HAP-1 (cell line): Measurements from ENCODE around the gene HSD11B1L.
A peak's percentile ranks its signal among the peaks of the same experiment; 100 is the strongest.
"Not testable (repeated sequence)": the region's sequence is repeated elsewhere in the genome, so short reads cannot be mapped to it uniquely, and the experiment has no call there.

ENCODE experiments used
- DNase-seq, 2 experiments: peaks; one replicate each; pipeline ENCODE4 v3.0.0-alpha.2; 2016 to 2020; ENCODE audit warnings: low spot score in 2 of 2
- H3K27me3 ChIP-seq: fragments of 250-450 bp; sonication (Bioruptor Pico); 2 replicates; pipeline ENCODE4 v1.5.1; 2020; ENCODE audit warnings: low read depth, mild to moderate bottlenecking, moderate library complexity
- H3K36me3 ChIP-seq: fragments of 250-450 bp; sonication (Bioruptor Pico); replicated peaks from 2 replicates; pipeline ENCODE4 v1.5.1; 2020; ENCODE audit warnings: mild to moderate bottlenecking
- H3K4me1 ChIP-seq: fragments of 250-450 bp; sonication (Bioruptor Pico); 2 replicates; pipeline ENCODE4 v1.5.1; 2020; ENCODE audit warnings: mild to moderate bottlenecking
- H3K4me3 ChIP-seq: fragments of 250-450 bp; sonication (Bioruptor Pico); 2 replicates; pipeline ENCODE4 v1.5.1; 2020; ENCODE audit warnings: mild to moderate bottlenecking, moderate library complexity
- H3K9me3 ChIP-seq: fragments of 250-450 bp; sonication (Bioruptor Pico); 2 replicates; pipeline ENCODE4 v1.5.1; 2020; ENCODE audit warnings: mild to moderate bottlenecking, moderate library complexity
- in situ Hi-C: fragments of 300-500 bp; cut with MboI; formaldehyde crosslinking; loops from 3 replicates; pipeline ENCODE4 v1.14.3; 2020; ENCODE audit warnings: low sequenced_read_pairs, inconsistent platforms, mixed read lengths

HSD11B1L gene

GRCh38 chr19:5707576-5708575, 27.0 kb downstream of the HSD11B1L start:
- H3K9me3 ChIP-seq: no peaks in the 10 kb centered on the region
- peaks cover 92% of the 10 kb centered on the region for H3K36me3 ChIP-seq
- no peaks in the 10 kb centered on the region for H3K4me1 ChIP-seq
- in situ Hi-C loops: no loop called here
- H3K27me3 ChIP-seq: no peaks in the 10 kb centered on the region
- no peak overlapping the region for H3K4me3 ChIP-seq
- DNase-seq: no peak

DNA sequence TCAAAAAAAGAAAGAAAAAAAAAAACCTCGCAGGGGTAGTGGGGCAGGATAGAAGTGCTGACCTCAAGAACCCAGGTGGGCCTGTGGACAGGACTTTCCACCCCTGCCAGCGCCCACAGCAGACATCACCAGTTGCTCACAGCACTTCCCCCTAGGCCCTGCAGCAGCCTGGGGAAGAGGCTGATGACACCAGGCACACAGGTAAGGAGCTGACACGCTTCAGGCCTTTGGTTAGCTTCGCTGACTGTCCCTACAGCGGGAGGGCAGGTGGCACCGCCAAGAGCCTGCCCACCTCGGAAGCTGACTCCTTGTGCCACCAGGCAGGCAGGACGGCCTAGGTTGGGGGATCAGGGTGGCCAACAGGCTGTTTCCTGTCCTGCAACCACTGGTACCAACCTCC, 30.2 kb downstream of the HSD11B1L start:
- DNase-seq: no peak
- H3K4me3 ChIP-seq: no peak overlapping the region
- peaks cover 3% of the 10 kb centered on the region; the same call in 1 of the 2 replicates for H3K4me1 ChIP-seq
- H3K9me3 ChIP-seq: no peaks in the 10 kb centered on the region
- no peaks in the 10 kb centered on the region for H3K27me3 ChIP-seq
- in situ Hi-C loops: no loop called here
- H3K36me3 ChIP-seq: peaks cover 80% of the 10 kb centered on the region

DNA sequence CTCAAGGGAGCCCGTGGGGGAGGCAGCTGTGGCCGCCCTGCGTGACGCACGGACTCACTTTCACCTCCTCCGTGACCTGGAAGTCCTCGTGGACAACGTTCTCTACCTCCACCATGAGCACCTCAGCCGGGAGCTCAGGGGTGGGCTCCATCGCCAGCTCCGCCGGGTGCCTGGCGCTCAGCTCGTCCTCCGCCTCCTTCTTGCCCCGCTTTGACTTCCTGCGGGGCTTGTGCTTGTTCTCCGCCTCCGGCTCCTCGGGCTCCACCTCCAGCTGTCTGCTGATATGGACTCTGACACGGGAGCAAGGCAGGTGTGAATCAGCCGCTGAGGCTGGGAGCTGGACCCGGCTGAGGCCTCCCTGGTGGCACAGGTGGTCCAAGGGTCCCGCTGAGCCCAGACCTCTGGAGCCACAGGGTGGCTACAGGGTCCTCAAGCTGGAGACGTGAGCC, 30.9 kb downstream of the HSD11B1L start:
- H3K4me1 ChIP-seq: peaks cover 8% of the 10 kb centered on the region
- H3K27me3 ChIP-seq: no peaks in the 10 kb centered on the region
- H3K4me3 ChIP-seq: no peak overlapping the region
- in situ Hi-C loops: no loop called here
- DNase-seq: no peak
- no peaks in the 10 kb centered on the region for H3K9me3 ChIP-seq
- peaks cover 76% of the 10 kb centered on the region for H3K36me3 ChIP-seq

DNA sequence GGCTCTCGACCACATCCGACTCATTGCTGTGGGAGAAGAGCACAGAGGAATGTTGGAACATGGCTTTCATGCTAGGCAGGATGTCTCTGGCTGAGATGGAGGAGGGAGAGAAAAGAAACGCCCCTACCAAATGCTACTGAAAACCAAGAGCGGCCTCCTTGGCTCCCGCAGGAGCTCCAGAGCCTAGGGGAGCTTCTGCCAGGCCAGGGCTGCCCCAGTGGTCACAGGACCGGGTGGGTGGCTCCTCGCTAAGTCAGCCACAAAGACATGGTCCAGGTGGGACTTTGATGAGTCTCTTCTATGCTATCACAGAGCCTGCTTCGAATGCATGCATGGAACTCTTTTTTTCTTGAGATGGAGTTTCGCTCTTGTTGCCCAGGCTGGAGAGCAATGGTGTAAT, 32.4 kb downstream of the HSD11B1L start:
- in situ Hi-C loops: no loop called here
- Histone ChIP-seq H3K4me3 (no peak overlapping the region), H3K36me3 (peaks cover 72% of the 10 kb centered on the region), H3K27me3 (no peaks in the 10 kb centered on the region), H3K9me3 (no peaks in the 10 kb centered on the region), H3K4me1 (peaks cover 17% of the 10 kb centered on the region)
- no peak for DNase-seq

DNA sequence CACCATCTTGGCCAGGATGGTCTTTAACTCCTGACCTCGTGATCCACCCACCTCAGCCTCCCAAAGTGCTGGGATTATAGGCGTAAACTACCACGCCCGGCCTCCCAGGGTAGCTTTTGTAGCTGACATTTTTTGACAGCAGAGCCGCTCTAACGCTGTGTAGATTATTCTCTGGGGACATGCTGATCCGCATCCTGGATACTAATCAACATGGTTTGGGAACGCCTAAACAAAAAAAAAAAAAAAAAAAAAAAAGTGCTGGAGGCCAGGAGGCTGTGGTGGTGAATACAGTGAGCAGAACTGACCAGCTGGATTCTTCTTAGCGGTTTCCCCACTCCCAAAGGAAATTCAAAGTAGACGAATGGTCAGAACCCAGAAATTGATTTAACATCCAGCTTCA, 34.0 kb downstream of the HSD11B1L start:
- H3K36me3 ChIP-seq: peaks cover 61% of the 10 kb centered on the region
- no peaks in the 10 kb centered on the region for H3K9me3 ChIP-seq
- DNase-seq: no peak
- peaks cover 17% of the 10 kb centered on the region for H3K4me1 ChIP-seq
- H3K27me3 ChIP-seq: no peaks in the 10 kb centered on the region
- in situ Hi-C loops: no loop called here
- H3K4me3 ChIP-seq: no peak overlapping the region

DNA sequence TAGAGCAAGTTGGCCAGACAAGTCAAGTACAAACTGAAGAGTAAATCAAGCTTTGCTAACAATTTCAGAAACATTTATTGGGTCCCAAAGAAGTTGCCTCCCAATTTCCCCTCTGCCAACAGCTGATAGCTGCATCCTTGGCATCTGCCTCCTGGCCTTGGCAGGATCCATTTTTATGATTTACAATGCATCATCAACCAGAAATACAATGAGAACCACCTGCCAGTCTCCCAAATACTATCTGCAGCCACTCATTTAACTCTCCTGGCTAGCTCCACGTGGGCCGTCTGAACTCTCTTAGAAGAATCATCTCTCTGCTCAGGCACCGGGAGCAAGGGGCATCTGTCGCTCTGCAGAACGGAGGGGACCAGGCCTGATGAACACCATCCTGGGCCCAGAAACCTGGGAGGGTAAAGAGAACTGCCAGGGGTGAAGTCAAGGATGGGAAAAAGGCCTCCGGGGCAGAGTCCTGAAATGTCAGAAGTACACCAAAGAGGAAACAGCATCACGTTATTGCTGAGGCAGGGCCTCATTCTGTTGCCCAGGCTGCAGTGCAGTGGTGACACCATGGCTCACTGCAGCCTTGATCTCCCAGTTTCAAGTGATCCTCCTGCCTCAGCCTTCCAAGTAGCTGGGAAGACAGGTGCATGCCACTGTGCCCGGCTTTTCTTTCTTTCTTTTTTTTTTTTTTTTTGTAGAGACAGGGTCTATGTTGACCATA, 36.5 kb downstream of the HSD11B1L start:
- peaks cover 19% of the 10 kb centered on the region for H3K4me1 ChIP-seq
- in situ Hi-C loops: no loop called here
- DNase-seq: no peak
- H3K9me3 ChIP-seq: no peaks in the 10 kb centered on the region
- H3K27me3 ChIP-seq: no peaks in the 10 kb centered on the region
- peaks cover 37% of the 10 kb centered on the region for H3K36me3 ChIP-seq
- H3K4me3 ChIP-seq: 0 out of 2 replicates have a peak overlapping the region, but pooled peaks have one; percentile 3

GRCh38 chr19:5718037-5718578, 37.3 kb downstream of the HSD11B1L start:
- no peaks in the 10 kb centered on the region for H3K27me3 ChIP-seq
- H3K9me3 ChIP-seq: no peaks in the 10 kb centered on the region
- DNase-seq: no peak
- H3K36me3 ChIP-seq: peaks cover 30% of the 10 kb centered on the region
- peaks cover 19% of the 10 kb centered on the region for H3K4me1 ChIP-seq
- peak overlapping the region; percentile 60 for H3K4me3 ChIP-seq
- in situ Hi-C loops: no loop called here

GRCh38 chr19:5718579-5719273, 37.9 kb downstream of the HSD11B1L start:
- H3K4me3 ChIP-seq: peak overlapping the region; percentile 60
- H3K9me3 ChIP-seq: no peaks in the 10 kb centered on the region
- DNase-seq: peak in 1 of 2 experiments; percentile 52
- no peaks in the 10 kb centered on the region for H3K27me3 ChIP-seq
- peaks cover 19% of the 10 kb centered on the region for H3K4me1 ChIP-seq
- in situ Hi-C loops: no loop called here
- H3K36me3 ChIP-seq: peaks cover 24% of the 10 kb centered on the region

- Histone ChIP-seq H3K9me3 (no peaks in the 10 kb centered on the region), H3K27me3 (no peaks in the 10 kb centered on the region), H3K36me3 (peaks cover 17% of the 10 kb centered on the region), H3K4me3 (peak overlapping the region; percentile 60), H3K4me1 (peaks cover 19% of the 10 kb centered on the region)
- peak in 1 of 2 experiments; percentile 34 for DNase-seq
- in situ Hi-C loops: no loop called here
These were observed 38.6 kb downstream of the HSD11B1L start for GRCh38 chr19:5719274-5719960.

- Histone ChIP-seq H3K27me3 (no peaks in the 10 kb centered on the region), H3K36me3 (peaks cover 17% of the 10 kb centered on the region), H3K4me1 (peaks cover 19% of the 10 kb centered on the region), H3K4me3 (peak within 1 kb of the TSS; percentile 60), H3K9me3 (no peaks in the 10 kb centered on the region)
- DNase-seq: peak; percentile 96 to 98
- in situ Hi-C loops: no loop called here
These were observed 39.3 kb downstream of the HSD11B1L start, which contains the start of the genes CATSPERD and LONP1 for GRCh38 chr19:5719961-5720790. CATSPERD (plus strand) TSS chr19:5720637; CDS start chr19:5720738, 101 bp downstream. LONP1 (minus strand) TSS chr19:5720146; CDS start chr19:5720132, 14 bp downstream.

- no peaks in the 10 kb centered on the region for H3K27me3 ChIP-seq
- no peak for DNase-seq
- H3K4me1 ChIP-seq: no peaks in the 10 kb centered on the region
- in situ Hi-C loops: no loop called here
- no peaks in the 10 kb centered on the region for H3K36me3 ChIP-seq
- no peak overlapping the region for H3K4me3 ChIP-seq
- peaks cover 3% of the 10 kb centered on the region; the same call in 1 of the 2 replicates for H3K9me3 ChIP-seq
These were observed 46.7 kb downstream of the HSD11B1L start for GRCh38 chr19:5727453-5728050.

GRCh38 chr19:5733172-5733571, 52.3 kb downstream of the HSD11B1L start:
- H3K27me3 ChIP-seq, H3K9me3 ChIP-seq, H3K36me3 ChIP-seq, DNase-seq, H3K4me1 ChIP-seq, H3K4me3 ChIP-seq, in situ Hi-C loops: not testable (repeated sequence)
